ENCODE measurements around the gene TRIM9. TPM values are rescaled to one million over a fixed set of nuclear protein-coding genes. Genes with fewer than 3 reads are reported as not detected.

Gene TRIM9
- total RNA-seq, 4 donors from 2014 or later: 0.56 to 2.6 (median 1.8) TPM

- TF ChIP-seq CTCF (IDR thresholded peaks at IDR 0.05) (no peak), POLR2A (IDR thresholded peaks at IDR 0.05) (no peak)
- no peak for DNase-seq
- 89 to 93% methylated on average over 2 of the region's 2 CpGs for WGBS, 2 donors
- intact Hi-C loops (cut with DNase I): no loop called here
- Histone ChIP-seq H3K4me1 (no peaks in the 10 kb centered on the region), H3K4me3 (replicated peaks in 1 of 3) (no peak overlapping the region), H3K27me3 (no peaks in the 10 kb centered on the region), H3K36me3 (no peaks in the 10 kb centered on the region), H3K27ac (no peak overlapping the region), H3K9me3 (no peaks in the 10 kb centered on the region)
These were observed 26.6 kb downstream of the TRIM9 start for GRCh38 chr14:51068268-51068667.

- Histone ChIP-seq H3K36me3 (no peaks in the 10 kb centered on the region), H3K27me3 (no peaks in the 10 kb centered on the region), H3K4me1 (no peaks in the 10 kb centered on the region), H3K9me3 (no peaks in the 10 kb centered on the region), H3K4me3 (replicated peaks in 1 of 3) (no peak overlapping the region), H3K27ac (no peak overlapping the region)
- WGBS, 2 donors: 80 to 82% methylated on average over 4 of the region's 4 CpGs
- no peak for DNase-seq
- intact Hi-C loops (cut with DNase I): no loop called here
- TF ChIP-seq POLR2A (IDR thresholded peaks at IDR 0.05) (no peak), CTCF (IDR thresholded peaks at IDR 0.05) (no peak)
These were observed 27.6 kb downstream of the TRIM9 start for GRCh38 chr14:51067295-51067694.

GRCh38 chr14:51066576-51066975 is 28.3 kb downstream of the TRIM9 start:
- Histone ChIP-seq H3K36me3 (no peaks in the 10 kb centered on the region), H3K4me3 (replicated peaks in 1 of 3) (no peak overlapping the region), H3K4me1 (no peaks in the 10 kb centered on the region), H3K27me3 (no peaks in the 10 kb centered on the region), H3K27ac (no peak overlapping the region), H3K9me3 (no peaks in the 10 kb centered on the region)
- intact Hi-C loops (cut with DNase I): no loop called here
- no peak for DNase-seq
- 91 to 93% methylated on average over 8 of the region's 8 CpGs for WGBS, 2 donors
- TF ChIP-seq POLR2A (IDR thresholded peaks at IDR 0.05) (no peak), CTCF (IDR thresholded peaks at IDR 0.05) (no peak)

- WGBS, 2 donors: 65 to 83% methylated on average over 2 of the region's 2 CpGs
- Histone ChIP-seq H3K4me3 (replicated peaks in 1 of 3) (no peak overlapping the region), H3K4me1 (no peaks in the 10 kb centered on the region), H3K27me3 (no peaks in the 10 kb centered on the region), H3K27ac (no peak overlapping the region), H3K36me3 (no peaks in the 10 kb centered on the region), H3K9me3 (no peaks in the 10 kb centered on the region)
- DNase-seq: no peak
- TF ChIP-seq CTCF (IDR thresholded peaks at IDR 0.05) (no peak), POLR2A (IDR thresholded peaks at IDR 0.05) (no peak)
- intact Hi-C loops (cut with DNase I): no loop called here
These were observed 35.9 kb downstream of the TRIM9 start for GRCh38 chr14:51059032-51059431.

- TF ChIP-seq POLR2A (IDR thresholded peaks at IDR 0.05): no peak
- no peak for TF ChIP-seq CTCF (IDR thresholded peaks at IDR 0.05)
- Histone ChIP-seq H3K27ac (no peak overlapping the region), H3K4me1 (no peaks in the 10 kb centered on the region), H3K36me3 (no peaks in the 10 kb centered on the region), H3K27me3 (no peaks in the 10 kb centered on the region), H3K4me3 (replicated peaks in 1 of 3) (no peak overlapping the region), H3K9me3 (no peaks in the 10 kb centered on the region)
- DNase-seq: no peak
- intact Hi-C loops (cut with DNase I): no loop called here
- WGBS, 2 donors: 79 to 97% methylated on average over 4 of the region's 4 CpGs
These were observed 36.5 kb downstream of the TRIM9 start for GRCh38 chr14:51058382-51058781.

All from thyroid gland (tissue), 4 donors.